HCT116 (cell line): ENCODE data around the gene EXOSC6.
"Not testable (repeated sequence)": the region's sequence is repeated elsewhere in the genome, so short reads cannot be mapped to it uniquely, and the experiment has no call there.

Experiments
- CEBPB ChIP-seq: IDR thresholded peaks from 2 replicates; pipeline ENCODE4 v1.6.1; 2012; ENCODE audit warnings: low read depth
- EGR1 ChIP-seq: IDR thresholded peaks from 2 replicates; pipeline ENCODE4 v1.6.1; 2012; ENCODE audit warnings: low read depth
- EZH2 ChIP-seq: fragments of 200-600 bp; sonication (generic); IDR thresholded peaks from 2 replicates; pipeline ENCODE4 v1.6.1; 2017; ENCODE audit warnings: antibody characterized with exemption, mixed run types
- FOSL1 ChIP-seq: IDR thresholded peaks from 2 replicates; pipeline ENCODE4 v1.6.1; 2012; ENCODE audit warnings: low read depth
- POLR2A ChIP-seq: IDR thresholded peaks from 2 replicates; pipeline ENCODE4 v1.7.0; 2011; ENCODE audit warnings: borderline replicate concordance; ENCODE audit not compliant: insufficient read depth, insufficient read length; ENCODE audit errors: extremely low read depth
- POLR2AphosphoS5 ChIP-seq: IDR thresholded peaks from 2 replicates; pipeline ENCODE4 v1.6.1; 2011; ENCODE audit warnings: mild to moderate bottlenecking, low read depth, low read length, moderate library complexity
- SIN3A ChIP-seq: IDR thresholded peaks from 2 replicates; pipeline ENCODE4 v1.6.1; 2012; ENCODE audit warnings: low read depth
- YY1 ChIP-seq: IDR thresholded peaks from 2 replicates; pipeline ENCODE4 v1.6.1; 2011; ENCODE audit warnings: low read length, low read depth, moderate library complexity, mild to moderate bottlenecking; ENCODE audit not compliant: insufficient replicate concordance; ENCODE audit errors: extremely low read depth
- TF ChIP-seq, protein P1 (sequence below), 3 experiments: fragments of 200-600 bp in 1 of 3; sonication (generic) in 1 of 3; IDR thresholded peaks in 2 of 3; conservative IDR thresholded peaks in 1 of 3; 2 replicates each; pipeline ENCODE4 v1.5.1; 2012 to 2017; ENCODE audit warnings: low read depth in 2 of 3, low read length in 2 of 3, antibody characterized with exemption in 1 of 3, borderline replicate concordance in 1 of 3, control low read depth in 1 of 3, mild to moderate bottlenecking in 1 of 3, mixed read lengths in 1 of 3, mixed run types in 1 of 3, moderate library complexity in 1 of 3; ENCODE audit not compliant: insufficient read depth in 1 of 3
- TF ChIP-seq, protein P2 (sequence below): IDR thresholded peaks from 2 replicates; pipeline ENCODE4 v1.6.1; 2011; ENCODE audit warnings: mild to moderate bottlenecking, low read length, moderate library complexity; ENCODE audit not compliant: insufficient replicate concordance; ENCODE audit errors: extremely low read depth
- TF ChIP-seq, protein P3 (sequence below): IDR thresholded peaks from 2 replicates; pipeline ENCODE4 v1.6.1; 2012; ENCODE audit warnings: low read depth

DNA sequence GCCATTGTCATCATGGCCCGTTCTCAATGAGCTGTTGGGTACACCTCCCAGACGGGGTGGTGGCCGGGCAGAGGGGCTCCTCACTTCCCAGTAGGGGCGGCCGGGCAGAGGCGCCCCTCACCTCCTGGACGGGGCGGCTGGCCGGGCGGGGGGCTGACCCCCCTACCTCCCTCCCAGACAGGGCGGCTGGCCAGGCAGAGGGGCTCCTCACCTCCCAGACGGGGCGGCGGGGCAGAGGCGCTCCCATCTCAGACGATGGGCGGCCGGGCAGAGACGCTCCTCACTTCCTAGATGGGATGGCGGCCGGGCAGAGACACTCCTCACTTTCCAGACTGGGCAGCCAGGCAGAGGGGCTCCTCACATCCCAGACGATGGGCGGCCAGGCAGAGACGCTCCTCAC is 27.1 kb downstream of the EXOSC6 start:
- TF ChIP-seq, protein P1, sequence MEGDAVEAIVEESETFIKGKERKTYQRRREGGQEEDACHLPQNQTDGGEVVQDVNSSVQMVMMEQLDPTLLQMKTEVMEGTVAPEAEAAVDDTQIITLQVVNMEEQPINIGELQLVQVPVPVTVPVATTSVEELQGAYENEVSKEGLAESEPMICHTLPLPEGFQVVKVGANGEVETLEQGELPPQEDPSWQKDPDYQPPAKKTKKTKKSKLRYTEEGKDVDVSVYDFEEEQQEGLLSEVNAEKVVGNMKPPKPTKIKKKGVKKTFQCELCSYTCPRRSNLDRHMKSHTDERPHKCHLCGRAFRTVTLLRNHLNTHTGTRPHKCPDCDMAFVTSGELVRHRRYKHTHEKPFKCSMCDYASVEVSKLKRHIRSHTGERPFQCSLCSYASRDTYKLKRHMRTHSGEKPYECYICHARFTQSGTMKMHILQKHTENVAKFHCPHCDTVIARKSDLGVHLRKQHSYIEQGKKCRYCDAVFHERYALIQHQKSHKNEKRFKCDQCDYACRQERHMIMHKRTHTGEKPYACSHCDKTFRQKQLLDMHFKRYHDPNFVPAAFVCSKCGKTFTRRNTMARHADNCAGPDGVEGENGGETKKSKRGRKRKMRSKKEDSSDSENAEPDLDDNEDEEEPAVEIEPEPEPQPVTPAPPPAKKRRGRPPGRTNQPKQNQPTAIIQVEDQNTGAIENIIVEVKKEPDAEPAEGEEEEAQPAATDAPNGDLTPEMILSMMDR (IDR thresholded peaks at IDR 0.05 in 2 of 3, conservative IDR thresholded peaks at IDR 0.05 in 1 of 3; ENCODE audit: borderline replicate concordance in 1 of 3, insufficient read depth in 1 of 3, low read depth in 2 of 3, low read length in 2 of 3) = not testable (repeated sequence)
- TF ChIP-seq, protein P2, sequence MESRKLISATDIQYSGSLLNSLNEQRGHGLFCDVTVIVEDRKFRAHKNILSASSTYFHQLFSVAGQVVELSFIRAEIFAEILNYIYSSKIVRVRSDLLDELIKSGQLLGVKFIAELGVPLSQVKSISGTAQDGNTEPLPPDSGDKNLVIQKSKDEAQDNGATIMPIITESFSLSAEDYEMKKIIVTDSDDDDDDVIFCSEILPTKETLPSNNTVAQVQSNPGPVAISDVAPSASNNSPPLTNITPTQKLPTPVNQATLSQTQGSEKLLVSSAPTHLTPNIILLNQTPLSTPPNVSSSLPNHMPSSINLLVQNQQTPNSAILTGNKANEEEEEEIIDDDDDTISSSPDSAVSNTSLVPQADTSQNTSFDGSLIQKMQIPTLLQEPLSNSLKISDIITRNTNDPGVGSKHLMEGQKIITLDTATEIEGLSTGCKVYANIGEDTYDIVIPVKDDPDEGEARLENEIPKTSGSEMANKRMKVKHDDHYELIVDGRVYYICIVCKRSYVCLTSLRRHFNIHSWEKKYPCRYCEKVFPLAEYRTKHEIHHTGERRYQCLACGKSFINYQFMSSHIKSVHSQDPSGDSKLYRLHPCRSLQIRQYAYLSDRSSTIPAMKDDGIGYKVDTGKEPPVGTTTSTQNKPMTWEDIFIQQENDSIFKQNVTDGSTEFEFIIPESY = not testable (repeated sequence)
- not testable (repeated sequence) for TF ChIP-seq FOSL1, YY1, POLR2AphosphoS5, POLR2A, EZH2, SIN3A, CEBPB, EGR1
- TF ChIP-seq, protein P3, sequence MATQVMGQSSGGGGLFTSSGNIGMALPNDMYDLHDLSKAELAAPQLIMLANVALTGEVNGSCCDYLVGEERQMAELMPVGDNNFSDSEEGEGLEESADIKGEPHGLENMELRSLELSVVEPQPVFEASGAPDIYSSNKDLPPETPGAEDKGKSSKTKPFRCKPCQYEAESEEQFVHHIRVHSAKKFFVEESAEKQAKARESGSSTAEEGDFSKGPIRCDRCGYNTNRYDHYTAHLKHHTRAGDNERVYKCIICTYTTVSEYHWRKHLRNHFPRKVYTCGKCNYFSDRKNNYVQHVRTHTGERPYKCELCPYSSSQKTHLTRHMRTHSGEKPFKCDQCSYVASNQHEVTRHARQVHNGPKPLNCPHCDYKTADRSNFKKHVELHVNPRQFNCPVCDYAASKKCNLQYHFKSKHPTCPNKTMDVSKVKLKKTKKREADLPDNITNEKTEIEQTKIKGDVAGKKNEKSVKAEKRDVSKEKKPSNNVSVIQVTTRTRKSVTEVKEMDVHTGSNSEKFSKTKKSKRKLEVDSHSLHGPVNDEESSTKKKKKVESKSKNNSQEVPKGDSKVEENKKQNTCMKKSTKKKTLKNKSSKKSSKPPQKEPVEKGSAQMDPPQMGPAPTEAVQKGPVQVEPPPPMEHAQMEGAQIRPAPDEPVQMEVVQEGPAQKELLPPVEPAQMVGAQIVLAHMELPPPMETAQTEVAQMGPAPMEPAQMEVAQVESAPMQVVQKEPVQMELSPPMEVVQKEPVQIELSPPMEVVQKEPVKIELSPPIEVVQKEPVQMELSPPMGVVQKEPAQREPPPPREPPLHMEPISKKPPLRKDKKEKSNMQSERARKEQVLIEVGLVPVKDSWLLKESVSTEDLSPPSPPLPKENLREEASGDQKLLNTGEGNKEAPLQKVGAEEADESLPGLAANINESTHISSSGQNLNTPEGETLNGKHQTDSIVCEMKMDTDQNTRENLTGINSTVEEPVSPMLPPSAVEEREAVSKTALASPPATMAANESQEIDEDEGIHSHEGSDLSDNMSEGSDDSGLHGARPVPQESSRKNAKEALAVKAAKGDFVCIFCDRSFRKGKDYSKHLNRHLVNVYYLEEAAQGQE = not testable (repeated sequence)
